Stimulated activated naive CD8-positive, alpha-beta T cell treated with anti-CD3 and anti-CD28 coated beads, Interleukin-15, amount 100 ng/mL, for 72 hours (primary cell): ENCODE data around the gene ARHGAP25.

Experiments used
- ATAC-seq: fragments of 150-1000 bp; cut with Tn5 transposase; 2 replicates; pipeline ENCODE4 v1.10.0; 2021; ENCODE audit warnings: mild to moderate bottlenecking, moderate library complexity
- DNase-seq, 2 donors: peaks; one replicate each; pipeline ENCODE4 v3.0.0; 2021 to 2022
- H3K27ac Mint-ChIP-seq, 2 donors: one replicate each; pipeline ENCODE4 v1.8.0; 2022; ENCODE audit warnings: mild to moderate bottlenecking in 2 of 2, mixed read lengths in 2 of 2, moderate library complexity in 2 of 2
- H3K27me3 Mint-ChIP-seq: one replicate; pipeline ENCODE4 v1.8.0; 2022; ENCODE audit warnings: mixed read lengths
- H3K4me1 Mint-ChIP-seq: one replicate; pipeline ENCODE4 v1.8.0; 2022; ENCODE audit warnings: mild to moderate bottlenecking, mixed read lengths
- H3K4me3 Mint-ChIP-seq, 2 donors: one replicate each; pipeline ENCODE4 v1.8.0; 2022; ENCODE audit warnings: mild to moderate bottlenecking in 2 of 2, mixed read lengths in 2 of 2, moderate library complexity in 1 of 2
- H3K9me3 Mint-ChIP-seq, 2 donors: one replicate each; pipeline ENCODE4 v1.8.0; 2022; ENCODE audit warnings: mixed read lengths in 2 of 2

The ARHGAP25 gene

GRCh38 chr2:68710756-68711155 lies 23.9 kb upstream of the ARHGAP25 start:
- Mint-ChIP-seq H3K27ac (no peak overlapping the region), H3K4me1 (peaks cover 35% of the 10 kb centered on the region), H3K9me3 (no peaks in the 10 kb centered on the region), H3K4me3 (no peak overlapping the region), H3K27me3 (no peaks in the 10 kb centered on the region)
- ATAC-seq (peak; percentile 50), DNase-seq (no peak)

GRCh38 chr2:68714866-68715265 lies 19.7 kb upstream of the ARHGAP25 start:
- peaks cover 69% of the 10 kb centered on the region for H3K4me1 Mint-ChIP-seq
- H3K4me3 Mint-ChIP-seq = no peak overlapping the region
- H3K27ac Mint-ChIP-seq = no peak overlapping the region
- H3K27me3 Mint-ChIP-seq = no peaks in the 10 kb centered on the region
- ATAC-seq = peak; percentile 31
- peak in 1 of 2 donors; percentile 41 for DNase-seq
- H3K9me3 Mint-ChIP-seq = no peaks in the 10 kb centered on the region

- Mint-ChIP-seq H3K4me1 (peaks cover 73% of the 10 kb centered on the region), H3K9me3 (no peaks in the 10 kb centered on the region), H3K27me3 (no peaks in the 10 kb centered on the region), H3K27ac (no peak overlapping the region), H3K4me3 (peak overlapping the region; percentile 20 to 25)
- ATAC-seq (no peak), DNase-seq (peak in 1 of 2 donors; percentile 47)
Measured at GRCh38 chr2:68715353-68716041, 19.1 kb upstream of the ARHGAP25 start.

- Mint-ChIP-seq H3K27ac (peak overlapping the region in 1 of 2 donors; percentile 15), H3K27me3 (no peaks in the 10 kb centered on the region), H3K4me1 (peaks cover 78% of the 10 kb centered on the region), H3K4me3 (peak overlapping the region; percentile 10), H3K9me3 (no peaks in the 10 kb centered on the region)
- ATAC-seq (no peak), DNase-seq (no peak)
Measured at GRCh38 chr2:68716604-68717304, 17.9 kb upstream of the ARHGAP25 start.

GRCh38 chr2:68717305-68717661 lies 17.3 kb upstream of the ARHGAP25 start:
- Mint-ChIP-seq H3K27ac (no peak overlapping the region), H3K27me3 (no peaks in the 10 kb centered on the region), H3K4me1 (peaks cover 83% of the 10 kb centered on the region), H3K9me3 (no peaks in the 10 kb centered on the region), H3K4me3 (no peak overlapping the region)
- DNase-seq = peak; percentile 51 to 74
- ATAC-seq = peak; percentile 95

GRCh38 chr2:68719912-68720311 lies 14.7 kb upstream of the ARHGAP25 start:
- H3K27me3 Mint-ChIP-seq = no peaks in the 10 kb centered on the region
- no peaks in the 10 kb centered on the region for H3K9me3 Mint-ChIP-seq
- DNase-seq (no peak), ATAC-seq (peak; percentile 36)
- peaks cover 97% of the 10 kb centered on the region for H3K4me1 Mint-ChIP-seq
- H3K4me3 Mint-ChIP-seq = peak overlapping the region; percentile 50 to 62
- H3K27ac Mint-ChIP-seq = no peak overlapping the region

GRCh38 chr2:68720665-68721064 lies 13.9 kb upstream of the ARHGAP25 start:
- Mint-ChIP-seq H3K27me3 (no peaks in the 10 kb centered on the region), H3K4me1 (peaks cover 95% of the 10 kb centered on the region), H3K27ac (no peak overlapping the region), H3K4me3 (peak overlapping the region; percentile 42 to 79), H3K9me3 (no peaks in the 10 kb centered on the region)
- no peak for ATAC-seq
- DNase-seq = no peak

GRCh38 chr2:68721482-68722101 lies 13.0 kb upstream of the ARHGAP25 start:
- no peak for DNase-seq
- peaks cover 95% of the 10 kb centered on the region for H3K4me1 Mint-ChIP-seq

GRCh38 chr2:68722712-68723111 lies 11.9 kb upstream of the ARHGAP25 start:
- peaks cover 95% of the 10 kb centered on the region for H3K4me1 Mint-ChIP-seq
- no peak for DNase-seq
- no peak for ATAC-seq
- H3K27me3 Mint-ChIP-seq = no peaks in the 10 kb centered on the region
- no peak overlapping the region for H3K4me3 Mint-ChIP-seq
- H3K27ac Mint-ChIP-seq = no peak overlapping the region
- H3K9me3 Mint-ChIP-seq = no peaks in the 10 kb centered on the region

More at GRCh38 chr2:68721482-68722101, 13.0 kb upstream of the ARHGAP25 start:
- H3K9me3 Mint-ChIP-seq = no peaks in the 10 kb centered on the region
- peak; percentile 22 for ATAC-seq
- H3K27ac Mint-ChIP-seq = peak overlapping the region; percentile 56 to 77
- no peaks in the 10 kb centered on the region for H3K27me3 Mint-ChIP-seq
- H3K4me3 Mint-ChIP-seq = peak overlapping the region; percentile 68 to 79

GRCh38 chr2:68723181-68723580 lies 11.4 kb upstream of the ARHGAP25 start:
- ATAC-seq (no peak), DNase-seq (no peak)
- Mint-ChIP-seq H3K4me1 (peaks cover 95% of the 10 kb centered on the region), H3K9me3 (no peaks in the 10 kb centered on the region), H3K27me3 (no peaks in the 10 kb centered on the region), H3K4me3 (no peak overlapping the region), H3K27ac (no peak overlapping the region)

GRCh38 chr2:68726100-68726499 lies 8.5 kb upstream of the ARHGAP25 start:
- peaks cover 72% of the 10 kb centered on the region for H3K4me1 Mint-ChIP-seq
- no peak for DNase-seq
- no peaks in the 10 kb centered on the region for H3K27me3 Mint-ChIP-seq
- H3K27ac Mint-ChIP-seq = no peak overlapping the region
- ATAC-seq = no peak
- H3K9me3 Mint-ChIP-seq = no peaks in the 10 kb centered on the region
- H3K4me3 Mint-ChIP-seq = peak overlapping the region in 1 of 2 donors; percentile 20

GRCh38 chr2:68726608-68727367 lies 7.8 kb upstream of the ARHGAP25 start:
- no peaks in the 10 kb centered on the region for H3K27me3 Mint-ChIP-seq
- ATAC-seq (peak; percentile 99), DNase-seq (peak; percentile 75 to 88)
- peaks cover 72% of the 10 kb centered on the region for H3K4me1 Mint-ChIP-seq
- peak overlapping the region; percentile 27 to 37 for H3K4me3 Mint-ChIP-seq
- no peak overlapping the region for H3K27ac Mint-ChIP-seq
- no peaks in the 10 kb centered on the region for H3K9me3 Mint-ChIP-seq

GRCh38 chr2:68727683-68728375 lies 6.8 kb upstream of the ARHGAP25 start:
- Mint-ChIP-seq H3K9me3 (no peaks in the 10 kb centered on the region), H3K27me3 (no peaks in the 10 kb centered on the region), H3K27ac (peak overlapping the region; percentile 68), H3K4me1 (peaks cover 65% of the 10 kb centered on the region), H3K4me3 (peak overlapping the region; percentile 45 to 52)
- ATAC-seq = no peak
- DNase-seq = no peak

- peaks cover 40% of the 10 kb centered on the region for H3K4me1 Mint-ChIP-seq
- H3K9me3 Mint-ChIP-seq = no peaks in the 10 kb centered on the region
- ATAC-seq (no peak), DNase-seq (no peak)
- no peak overlapping the region for H3K4me3 Mint-ChIP-seq
- no peaks in the 10 kb centered on the region for H3K27me3 Mint-ChIP-seq
- no peak overlapping the region for H3K27ac Mint-ChIP-seq
Measured at GRCh38 chr2:68730828-68731227, 3.8 kb upstream of the ARHGAP25 start.
